ENCODE measurements around the gene DDX1. TPM values are rescaled to one million over a fixed set of nuclear protein-coding genes. Genes with fewer than 3 reads are reported as not detected.
A peak's percentile ranks its signal among the peaks of the same experiment; 100 is the strongest.

DDX1 gene
- total and polyA plus RNA-seq, 9 of the 15 experiments (the other 6 are each of a cell fraction or from before 2014, with no cell fraction given), result 116 to 277 (median 232) TPM

- peak; percentile 83 for TF ChIP-seq ZBTB33 (CRISPR knock-in tag; IDR thresholded peaks at IDR 0.05)
- TF ChIP-seq USF1 (CRISPR knock-in tag; IDR thresholded peaks at IDR 0.05), result no peak
- TF ChIP-seq ARID1B (IDR thresholded peaks at IDR 0.05), result no peak; the same call in 1 of the 2 replicates
- TF ChIP-seq TRIM24 (IDR thresholded peaks at IDR 0.05), result peak in 1 of 2 experiments; percentile 98; a peak in 2 of 4 replicates
- TF ChIP-seq BRD9 (IDR thresholded peaks at IDR 0.05; ENCODE audit: low read depth, partially characterized antibody), result no peak
- TF ChIP-seq E2F1 (CRISPR knock-in tag; IDR thresholded peaks at IDR 0.05), result peak; percentile 47; the same call in 1 of the 2 replicates
- TF ChIP-seq SMARCA4 (IDR thresholded peaks at IDR 0.05), result no peak
- 0 out of 2 replicates have a peak, but pooled peaks have one; percentile 9 for TF ChIP-seq EGR1 (conservative IDR thresholded peaks at IDR 0.05)
- peak; percentile 53; the same call in 1 of the 2 replicates for TF ChIP-seq ZNF224 (CRISPR knock-in tag; IDR thresholded peaks at IDR 0.05)
- TF ChIP-seq PCBP1 (IDR thresholded peaks at IDR 0.05; ENCODE audit: low read depth, low read length, poor library complexity, severe bottlenecking), result peak; percentile 96
- peak; percentile 76 for TF ChIP-seq ZNF24 (IDR thresholded peaks at IDR 0.05)
- TF ChIP-seq MIER1 (IDR thresholded peaks at IDR 0.05; ENCODE audit: low read depth), result no peak
- TF ChIP-seq RNF219 (CRISPR knock-in tag; IDR thresholded peaks at IDR 0.05), result no peak
- peak in 1 of 2 experiments; percentile 78; a peak in 1 of 3 replicates for TF ChIP-seq CBX3 (IDR thresholded peaks at IDR 0.05; ENCODE audit: borderline replicate concordance in 1 of 2, low read length in 2 of 2)
- TF ChIP-seq KDM4B (IDR thresholded peaks at IDR 0.05; ENCODE audit: borderline replicate concordance in 2 of 2, low read depth in 1 of 2), result peak in 1 of 2 experiments; percentile 90; a peak in 2 of 4 replicates
- no peak for TF ChIP-seq FOSL1 (tag; conservative IDR thresholded peaks at IDR 0.05)
- no peak for TF ChIP-seq SMARCB1 (IDR thresholded peaks at IDR 0.05; ENCODE audit: insufficient read length, low read depth)
- no peak for TF ChIP-seq PRPF4 (IDR thresholded peaks at IDR 0.05; ENCODE audit: insufficient read depth, low read depth, low read length, poor library complexity, severe bottlenecking)
- 0 out of 2 replicates have a peak, but pooled peaks have one; percentile 22 for TF ChIP-seq MEF2D (tag; conservative IDR thresholded peaks at IDR 0.05; ENCODE audit: low read depth)
- peak; percentile 87 for TF ChIP-seq PML (IDR thresholded peaks at IDR 0.05; ENCODE audit: low read length)
- no peak for TF ChIP-seq KHSRP (IDR thresholded peaks at IDR 0.05)
- TF ChIP-seq HNRNPLL (IDR thresholded peaks at IDR 0.05; ENCODE audit: low read depth, low read length, poor library complexity, severe bottlenecking), result peak; percentile 66
- 0 out of 2 replicates have a peak, but pooled peaks have one; percentile 54 for TF ChIP-seq TCF7 (IDR thresholded peaks at IDR 0.05; ENCODE audit: borderline replicate concordance)
These were observed at the start of gene DDX1 (continued) for GRCh38 chr2:15591692-15592463.

All from K562 (cell line).